SK-N-SH treated with all-trans-retinoic acid at 6 μM for 48 hours (cell line): ENCODE results near the gene ATXN2L.

Experiments used
- ATAC-seq: fragments of 200-7000 bp; cut with Tn5 transposase; 3 replicates; pipeline ENCODE4 v1.9.1; 2020; ENCODE audit warnings: mild to moderate bottlenecking, moderate library complexity
- ARNTL ChIP-seq: fragments of 450-650 bp; formaldehyde crosslinking; IDR thresholded peaks from 2 replicates; pipeline ENCODE4 v1.5.0; 2020; ENCODE audit warnings: low read depth, mild to moderate bottlenecking, moderate library complexity, borderline replicate concordance
- BACH2 ChIP-seq: fragments of 250-450 bp; sonication (Bioruptor Pico); IDR thresholded peaks from 2 replicates; pipeline ENCODE4 v1.9.0; 2021; ENCODE audit warnings: mild to moderate bottlenecking, borderline replicate concordance
- CREB5 ChIP-seq: fragments of 250-450 bp; sonication (Bioruptor Pico); IDR thresholded peaks from 2 replicates; pipeline ENCODE4 v1.5.1; 2020; ENCODE audit warnings: low read depth, mild to moderate bottlenecking, moderate library complexity
- CSDC2 ChIP-seq: fragments of 250-450 bp; sonication (Bioruptor Pico); IDR thresholded peaks from 2 replicates; pipeline ENCODE4 v1.5.0; 2020; ENCODE audit warnings: mild to moderate bottlenecking, moderate library complexity
- CSRNP3 ChIP-seq: fragments of 250-450 bp; sonication (Bioruptor Pico); IDR thresholded peaks from 2 replicates; pipeline ENCODE4 v1.5.1; 2021; ENCODE audit warnings: mild to moderate bottlenecking, moderate library complexity
- ESRRG ChIP-seq: fragments of 250-450 bp; sonication (Bioruptor Pico); IDR thresholded peaks from 2 replicates; pipeline ENCODE4 v1.6.1; 2021; ENCODE audit warnings: mild to moderate bottlenecking
- GLIS3 ChIP-seq: fragments of 250-450 bp; sonication (Bioruptor Pico); IDR thresholded peaks from 2 replicates; pipeline ENCODE4 v1.5.0; 2020; ENCODE audit warnings: mild to moderate bottlenecking, moderate library complexity
- OSR1 ChIP-seq: fragments of 250-450 bp; sonication (Bioruptor Pico); IDR thresholded peaks from 2 replicates; pipeline ENCODE4 v1.8.0; 2022; ENCODE audit warnings: moderate library complexity, mild to moderate bottlenecking, inconsistent platforms
- PATZ1 ChIP-seq: fragments of 250-450 bp; sonication (Bioruptor Pico); IDR thresholded peaks from 2 replicates; pipeline ENCODE4 v1.8.0; 2020; ENCODE audit warnings: mild to moderate bottlenecking, moderate library complexity, borderline replicate concordance
- POU6F1 ChIP-seq: fragments of 250-450 bp; sonication (Bioruptor Pico); IDR thresholded peaks from 2 replicates; pipeline ENCODE4 v1.8.0; 2021; ENCODE audit warnings: low read depth, mild to moderate bottlenecking, moderate library complexity, borderline replicate concordance
- PPARA ChIP-seq: fragments of 250-450 bp; sonication (Bioruptor Pico); IDR thresholded peaks from 2 replicates; pipeline ENCODE4 v1.5.0; 2020; ENCODE audit warnings: mild to moderate bottlenecking, borderline replicate concordance
- RARB ChIP-seq: fragments of 250-450 bp; sonication (Bioruptor Pico); IDR thresholded peaks from 2 replicates; pipeline ENCODE4 v1.8.0; 2021; ENCODE audit warnings: mild to moderate bottlenecking, moderate library complexity
- TCF4 ChIP-seq: fragments of 250-450 bp; sonication (Bioruptor Pico); IDR thresholded peaks from 2 replicates; pipeline ENCODE4 v1.8.0; 2021; ENCODE audit warnings: mild to moderate bottlenecking, moderate library complexity, borderline replicate concordance
- TOX ChIP-seq: fragments of 250-450 bp; sonication (Bioruptor Pico); IDR thresholded peaks from 2 replicates; pipeline ENCODE4 v1.8.0; 2021; ENCODE audit warnings: mild to moderate bottlenecking, moderate library complexity, borderline replicate concordance
- ZFP3 ChIP-seq: fragments of 250-450 bp; sonication (Bioruptor Pico); IDR thresholded peaks from 2 replicates; pipeline ENCODE4 v1.5.0; 2020; ENCODE audit warnings: mild to moderate bottlenecking, moderate library complexity
- ZFP30 ChIP-seq: fragments of 450-650 bp; formaldehyde crosslinking; IDR thresholded peaks from 2 replicates; pipeline ENCODE4 v1.5.0; 2022; ENCODE audit warnings: mild to moderate bottlenecking, moderate library complexity
- ZNF565 ChIP-seq: fragments of 450-650 bp; formaldehyde crosslinking; conservative IDR thresholded peaks from 2 replicates; pipeline ENCODE4 v1.5.0; 2020; ENCODE audit warnings: low read depth, mild to moderate bottlenecking, moderate library complexity
- ZNF70 ChIP-seq: fragments of 450-650 bp; formaldehyde crosslinking; IDR thresholded peaks from 2 replicates; pipeline ENCODE4 v1.5.0; 2020; ENCODE audit warnings: mild to moderate bottlenecking, moderate library complexity
- ZNF8 ChIP-seq: fragments of 450-650 bp; formaldehyde crosslinking; IDR thresholded peaks from 2 replicates; pipeline ENCODE4 v1.5.0; 2020; ENCODE audit warnings: mild to moderate bottlenecking, moderate library complexity

ATXN2L gene

GRCh38 chr16:28865001-28865688, 42.3 kb downstream of the ATXN2L start:
- TF ChIP-seq CREB5 (CRISPR knock-in tag) = no peak
- no peak for ATAC-seq

- ATAC-seq = no peak
- TF ChIP-seq TCF4 (CRISPR knock-in tag) = no peak
- TF ChIP-seq ARNTL (CRISPR knock-in tag) = no peak
- TF ChIP-seq ZFP3 (CRISPR knock-in tag) = no peak
- TF ChIP-seq GLIS3 (CRISPR knock-in tag) = no peak
- TF ChIP-seq CREB5 (CRISPR knock-in tag) = no peak
- no peak for TF ChIP-seq BACH2 (CRISPR knock-in tag)
- TF ChIP-seq OSR1 (CRISPR knock-in tag) = no peak
- TF ChIP-seq POU6F1 (CRISPR knock-in tag) = no peak
- no peak for TF ChIP-seq PATZ1 (CRISPR knock-in tag)
- TF ChIP-seq ZNF565 (CRISPR knock-in tag) = no peak
- TF ChIP-seq CSRNP3 = no peak
- TF ChIP-seq ZFP30 (CRISPR knock-in tag) = no peak
- no peak for TF ChIP-seq PPARA (CRISPR knock-in tag)
- TF ChIP-seq TOX (CRISPR knock-in tag) = no peak
Observed at GRCh38 chr16:28865722-28866453, 43.1 kb downstream of the ATXN2L start.

- no peak for ATAC-seq
- no peak for TF ChIP-seq ZNF8 (CRISPR knock-in tag)
Observed at GRCh38 chr16:28866454-28866804, 43.6 kb downstream of the ATXN2L start.

GRCh38 chr16:28867241-28867640, 44.4 kb downstream of the ATXN2L start:
- ATAC-seq = no peak
- TF ChIP-seq CSDC2 (CRISPR knock-in tag) (no peak), ARNTL (CRISPR knock-in tag) (no peak), BACH2 (CRISPR knock-in tag) (no peak), GLIS3 (CRISPR knock-in tag) (no peak), ZNF70 (CRISPR knock-in tag) (no peak), PPARA (CRISPR knock-in tag) (no peak), CSRNP3 (no peak), TCF4 (CRISPR knock-in tag) (no peak), POU6F1 (CRISPR knock-in tag) (no peak), ZFP3 (CRISPR knock-in tag) (no peak), RARB (CRISPR knock-in tag) (no peak), ESRRG (CRISPR knock-in tag) (no peak), ZNF8 (CRISPR knock-in tag) (no peak), TOX (CRISPR knock-in tag) (no peak), ZNF565 (CRISPR knock-in tag) (no peak)
